Stimulated activated CD8-positive, alpha-beta memory T cell treated with anti-CD3 and anti-CD28 coated beads, Interleukin-15, amount 100 ng/mL, for 48 hours (primary cell): Measurements from ENCODE around the gene RPUSD3.
"Not testable (repeated sequence)": the region's sequence is repeated elsewhere in the genome, so short reads cannot be mapped to it uniquely, and the experiment has no call there.

Experiments
- DNase-seq, 2 donors: peaks; one replicate each; pipeline ENCODE4 v3.0.0-alpha.2; 2020; ENCODE audit warnings: low read depth in 2 of 2

RPUSD3 gene

GRCh38 chr3:9843715-9844438 lies at the start of gene RPUSD3:
Gene RPUSD3, minus strand, starts transcription at chr3:9844008. Its CDS starts 18 bp downstream, at chr3:9843990.
- DNase-seq, result peak; percentile 89 to 90

- no peak for DNase-seq
Measured at GRCh38 chr3:9891072-9891622, 47.3 kb upstream of the RPUSD3 start.

- peak; percentile 79 to 82 for DNase-seq
Measured at GRCh38 chr3:9890249-9891071, 46.7 kb upstream of the RPUSD3 start, which contains the start of gene JAGN1. Gene JAGN1, plus strand, starts transcription at chr3:9890610. Its CDS starts 113 bp downstream, at chr3:9890723.

GRCh38 chr3:9889405-9889804 lies 45.6 kb upstream of the RPUSD3 start:
- no peak for DNase-seq

- DNase-seq, result no peak
Measured at GRCh38 chr3:9888540-9888939, 44.7 kb upstream of the RPUSD3 start.

- DNase-seq, result no peak
Measured at GRCh38 chr3:9887480-9887879, 43.7 kb upstream of the RPUSD3 start.

- no peak for DNase-seq
Measured at GRCh38 chr3:9886328-9886727, 42.5 kb upstream of the RPUSD3 start.

- no peak for DNase-seq
Measured at GRCh38 chr3:9884555-9885165, 40.9 kb upstream of the RPUSD3 start.

GRCh38 chr3:9883706-9884554 lies 40.1 kb upstream of the RPUSD3 start:
- DNase-seq, result no peak

- no peak for DNase-seq
Measured at GRCh38 chr3:9881441-9881840, 37.6 kb upstream of the RPUSD3 start.

GRCh38 chr3:9879830-9880549 lies 36.2 kb upstream of the RPUSD3 start, which contains the start of gene CIDEC:
Gene CIDEC, minus strand, starts transcription at chr3:9880253. Its CDS starts 1,767 bp downstream, at chr3:9878486.
- no peak for DNase-seq

GRCh38 chr3:9878700-9879099 lies 34.9 kb upstream of the RPUSD3 start:
- no peak for DNase-seq

GRCh38 chr3:9876991-9877390 lies 33.2 kb upstream of the RPUSD3 start:
- no peak for DNase-seq

GRCh38 chr3:9876255-9876654 lies 32.4 kb upstream of the RPUSD3 start:
- not testable (repeated sequence) for DNase-seq

GRCh38 chr3:9875448-9875847 lies 31.6 kb upstream of the RPUSD3 start:
- DNase-seq, result no peak

- not testable (repeated sequence) for DNase-seq
Measured at GRCh38 chr3:9872067-9872466, 28.3 kb upstream of the RPUSD3 start.

GRCh38 chr3:9870978-9871377 lies 27.2 kb upstream of the RPUSD3 start:
- no peak for DNase-seq

GRCh38 chr3:9869955-9870354 lies 26.1 kb upstream of the RPUSD3 start:
- DNase-seq, result no peak

- DNase-seq, result no peak
Measured at GRCh38 chr3:9867106-9867505, 23.3 kb upstream of the RPUSD3 start.

- no peak for DNase-seq
Measured at GRCh38 chr3:9866639-9867038, 22.8 kb upstream of the RPUSD3 start.
